Testis (tissue), 2 donors: ENCODE measurements around the gene MGAT5B.

Source experiments
- CTCF ChIP-seq, 3 experiments: fragments of 450-650 bp in 2 of 3; fragments of 200-600 bp in 1 of 3; sonication (generic) in 1 of 3; IDR thresholded peaks; one replicate each; pipeline ENCODE4 v1.5.1; 2016 to 2019; ENCODE audit warnings: antibody characterized with exemption in 3 of 3, mild to moderate bottlenecking in 2 of 3, moderate library complexity in 1 of 3
- POLR2A ChIP-seq: fragments of 450-650 bp; IDR thresholded peaks from one replicate; pipeline ENCODE4 v1.6.1; 2017; ENCODE audit warnings: antibody characterized with exemption, mild to moderate bottlenecking, moderate library complexity

GRCh38 chr17:76974721-76975120 lies 106.5 kb downstream of the MGAT5B start:
- TF ChIP-seq CTCF (IDR thresholded peaks at IDR 0.05) (no peak), POLR2A (no peak)
